Measurements from ENCODE around the gene PDK3. TPM values are rescaled to one million over a fixed set of nuclear protein-coding genes. Genes with fewer than 3 reads are reported as not detected.

PDK3 gene
- total and polyA plus RNA-seq, 4 donors = 4.6 to 18.9 (median 12.1) TPM

GRCh38 chrX:24494647-24495075 is 29.6 kb downstream of the PDK3 start:
- H3K4me3 ChIP-seq = no peak overlapping the region

GRCh38 chrX:24495700-24496099 is 30.6 kb downstream of the PDK3 start:
- DNase-seq (no peak), ATAC-seq (ENCODE audit: insufficient read depth, low FRiP score) (no peak)
- Histone ChIP-seq H3K27me3 (ENCODE audit: control insufficient read depth in 3 of 3, insufficient read depth in 3 of 3, low read length in 2 of 3) (peaks cover 0 to 18% (median 10%) of the 10 kb centered on the region in 3 donors), H3K9ac (ENCODE audit: insufficient read depth in 1 of 2, low read length in 2 of 2) (no peak overlapping the region), H3K4me3 (no peak overlapping the region), H3K9me3 (ENCODE audit: control insufficient read depth in 4 of 4, insufficient read depth in 3 of 4, low read length in 3 of 4) (no peaks in the 10 kb centered on the region), H3K27ac (ENCODE audit: low read depth in 1 of 2, low read length in 1 of 2) (no peak overlapping the region), H3K4me1 (ENCODE audit: control insufficient read depth in 5 of 5, insufficient read depth in 5 of 5, low read length in 5 of 5) (peaks cover 0 to 7% (median 0%) of the 10 kb centered on the region in 5 donors), H3K36me3 (ENCODE audit: control insufficient read depth in 4 of 4, insufficient read depth in 4 of 4, low read length in 4 of 4) (peaks cover 0 to 1% (median 0%) of the 10 kb centered on the region in 4 donors)
- TF ChIP-seq, protein P1, sequence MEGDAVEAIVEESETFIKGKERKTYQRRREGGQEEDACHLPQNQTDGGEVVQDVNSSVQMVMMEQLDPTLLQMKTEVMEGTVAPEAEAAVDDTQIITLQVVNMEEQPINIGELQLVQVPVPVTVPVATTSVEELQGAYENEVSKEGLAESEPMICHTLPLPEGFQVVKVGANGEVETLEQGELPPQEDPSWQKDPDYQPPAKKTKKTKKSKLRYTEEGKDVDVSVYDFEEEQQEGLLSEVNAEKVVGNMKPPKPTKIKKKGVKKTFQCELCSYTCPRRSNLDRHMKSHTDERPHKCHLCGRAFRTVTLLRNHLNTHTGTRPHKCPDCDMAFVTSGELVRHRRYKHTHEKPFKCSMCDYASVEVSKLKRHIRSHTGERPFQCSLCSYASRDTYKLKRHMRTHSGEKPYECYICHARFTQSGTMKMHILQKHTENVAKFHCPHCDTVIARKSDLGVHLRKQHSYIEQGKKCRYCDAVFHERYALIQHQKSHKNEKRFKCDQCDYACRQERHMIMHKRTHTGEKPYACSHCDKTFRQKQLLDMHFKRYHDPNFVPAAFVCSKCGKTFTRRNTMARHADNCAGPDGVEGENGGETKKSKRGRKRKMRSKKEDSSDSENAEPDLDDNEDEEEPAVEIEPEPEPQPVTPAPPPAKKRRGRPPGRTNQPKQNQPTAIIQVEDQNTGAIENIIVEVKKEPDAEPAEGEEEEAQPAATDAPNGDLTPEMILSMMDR (IDR thresholded peaks at IDR 0.05; ENCODE audit: control extremely low read depth, extremely low read depth) = no peak
- WGBS, 2 donors = 69 to 82% methylated on average over 6 of the region's 6 CpGs

More at GRCh38 chrX:24494647-24495075, 29.6 kb downstream of the PDK3 start:
- H3K9me3 ChIP-seq (ENCODE audit: control insufficient read depth in 4 of 4, insufficient read depth in 3 of 4, low read length in 3 of 4) = no peaks in the 10 kb centered on the region
- WGBS, 2 donors = 10 to 37% methylated on average over 8 of the region's 8 CpGs
- peak; percentile 35 to 85 (median 78) for DNase-seq
- H3K4me1 ChIP-seq (ENCODE audit: control insufficient read depth in 5 of 5, insufficient read depth in 5 of 5, low read length in 5 of 5) = peaks cover 0 to 7% (median 0%) of the 10 kb centered on the region in 5 donors
- peaks cover 0 to 1% (median 0%) of the 10 kb centered on the region in 4 donors for H3K36me3 ChIP-seq (ENCODE audit: control insufficient read depth in 4 of 4, insufficient read depth in 4 of 4, low read length in 4 of 4)
- H3K9ac ChIP-seq (ENCODE audit: insufficient read depth in 1 of 2, low read length in 2 of 2) = no peak overlapping the region
- peak; percentile 34 for ATAC-seq (ENCODE audit: insufficient read depth, low FRiP score)
- TF ChIP-seq, protein P1 (IDR thresholded peaks at IDR 0.05; ENCODE audit: control extremely low read depth, extremely low read depth) = no peak
- peaks cover 0 to 14% (median 10%) of the 10 kb centered on the region in 3 donors for H3K27me3 ChIP-seq (ENCODE audit: control insufficient read depth in 3 of 3, insufficient read depth in 3 of 3, low read length in 2 of 3)
- no peak overlapping the region for H3K27ac ChIP-seq (ENCODE audit: low read depth in 1 of 2, low read length in 1 of 2)

DNA sequence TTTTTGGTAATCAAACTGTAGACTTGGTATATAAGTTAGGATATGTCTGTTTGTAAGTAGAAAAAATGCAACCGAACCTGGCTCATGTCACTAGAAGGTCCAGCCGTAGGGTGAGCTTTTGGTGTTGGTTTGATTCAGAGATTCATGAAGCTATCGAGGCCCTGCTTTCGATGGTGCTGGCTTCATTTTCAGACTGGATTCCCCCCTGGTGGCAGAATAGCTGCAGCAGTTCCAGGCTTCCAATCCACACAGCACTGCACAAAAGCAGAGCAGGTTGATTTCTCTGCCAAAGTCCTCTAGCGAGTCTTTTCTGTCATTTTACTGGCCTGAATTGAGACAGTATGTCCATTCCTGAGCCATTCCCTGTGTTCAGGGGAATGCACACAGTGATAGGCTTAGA is 33.1 kb downstream of the PDK3 start:
- WGBS, 2 donors = 77 to 84% methylated on average over 5 of the region's 5 CpGs
- Histone ChIP-seq H3K4me3 (no peak overlapping the region), H3K9me3 (ENCODE audit: control insufficient read depth in 4 of 4, insufficient read depth in 3 of 4, low read length in 3 of 4) (no peaks in the 10 kb centered on the region), H3K36me3 (ENCODE audit: control insufficient read depth in 4 of 4, insufficient read depth in 4 of 4, low read length in 4 of 4) (peaks cover 0 to 1% (median 0%) of the 10 kb centered on the region in 4 donors), H3K4me1 (ENCODE audit: control insufficient read depth in 5 of 5, insufficient read depth in 5 of 5, low read length in 5 of 5) (peaks cover 0 to 7% (median 0%) of the 10 kb centered on the region in 5 donors), H3K27ac (ENCODE audit: low read depth in 1 of 2, low read length in 1 of 2) (no peak overlapping the region), H3K27me3 (ENCODE audit: control insufficient read depth in 3 of 3, insufficient read depth in 3 of 3, low read length in 2 of 3) (peaks cover 0 to 22% (median 10%) of the 10 kb centered on the region in 3 donors), H3K9ac (ENCODE audit: insufficient read depth in 1 of 2, low read length in 2 of 2) (no peak overlapping the region)
- DNase-seq (no peak), ATAC-seq (ENCODE audit: insufficient read depth, low FRiP score) (no peak)
- TF ChIP-seq, protein P1 (IDR thresholded peaks at IDR 0.05; ENCODE audit: control extremely low read depth, extremely low read depth) = peak; percentile 6

- Histone ChIP-seq H3K4me1 (ENCODE audit: control insufficient read depth in 5 of 5, insufficient read depth in 5 of 5, low read length in 5 of 5) (peaks cover 0 to 3% (median 0%) of the 10 kb centered on the region in 5 donors), H3K27me3 (ENCODE audit: control insufficient read depth in 3 of 3, insufficient read depth in 3 of 3, low read length in 2 of 3) (peaks cover 0 to 28% (median 12%) of the 10 kb centered on the region in 3 donors), H3K9me3 (ENCODE audit: control insufficient read depth in 4 of 4, insufficient read depth in 3 of 4, low read length in 3 of 4) (no peaks in the 10 kb centered on the region), H3K4me3 (no peak overlapping the region), H3K36me3 (ENCODE audit: control insufficient read depth in 4 of 4, insufficient read depth in 4 of 4, low read length in 4 of 4) (peaks cover 0 to 1% (median 0%) of the 10 kb centered on the region in 4 donors), H3K27ac (ENCODE audit: low read depth in 1 of 2, low read length in 1 of 2) (no peak overlapping the region), H3K9ac (ENCODE audit: insufficient read depth in 1 of 2, low read length in 2 of 2) (no peak overlapping the region)
- ATAC-seq (ENCODE audit: insufficient read depth, low FRiP score) (no peak), DNase-seq (no peak)
- WGBS, 2 donors = 42 to 55% methylated on average over 2 of the region's 2 CpGs
- TF ChIP-seq, protein P1 (IDR thresholded peaks at IDR 0.05; ENCODE audit: control extremely low read depth, extremely low read depth) = no peak
Measured at GRCh38 chrX:24498975-24499374, 33.9 kb downstream of the PDK3 start.
